BLaER1 treated with 17β-estradiol and CSF1 and Interleukin-3, amounts not matched to agents 10 nM and 100 nM (cell line): Measurements from ENCODE around the gene LPP.

Source experiments
- H3K27ac ChIP-seq, 11 experiments: shearing (Covaris generic); formaldehyde crosslinking; 2 replicates each; pipeline ENCODE4 v1.8.1; 2022
- H3K27me3 ChIP-seq, 11 experiments: shearing (Covaris generic); formaldehyde crosslinking; 2 replicates each; pipeline ENCODE4 v1.8.1; 2022
- H3K36me3 ChIP-seq, 11 experiments: shearing (Covaris generic); formaldehyde crosslinking; 2 replicates each; pipeline ENCODE4 v1.8.1; 2022
- H3K4me1 ChIP-seq, 10 experiments: shearing (Covaris generic); formaldehyde crosslinking; 2 replicates each; pipeline ENCODE4 v1.8.1; 2022
- H3K4me2 ChIP-seq, 11 experiments: shearing (Covaris generic); formaldehyde crosslinking; 2 replicates each; pipeline ENCODE4 v1.8.1; 2022
- H3K4me3 ChIP-seq, 10 experiments: shearing (Covaris generic); formaldehyde crosslinking; 2 replicates each; pipeline ENCODE4 v1.8.1; 2022
- H3K9ac ChIP-seq, 11 experiments: shearing (Covaris generic); formaldehyde crosslinking; 2 replicates each; pipeline ENCODE4 v1.8.1; 2022
- H3K9me3 ChIP-seq, 11 experiments: shearing (Covaris generic); formaldehyde crosslinking; replicated peaks in 1 of 11; 2 replicates each; pipeline ENCODE4 v1.8.1; 2022
- H4K20me1 ChIP-seq, 11 experiments: shearing (Covaris generic); formaldehyde crosslinking; 2 replicates each; pipeline ENCODE4 v1.8.1; 2022
- Cebpa-rat ChIP-seq, 11 experiments: shearing (Covaris generic); IDR thresholded peaks; 2 replicates each; pipeline ENCODE4 v1.8.1; 2022

LPP gene

GRCh38 chr3:188330138-188330537 is 176.2 kb downstream of the LPP start:
- Histone ChIP-seq H3K4me1 (peaks cover 0 to 15% (median 10%) of the 10 kb centered on the region in 10 experiments; a peak in 11 of 20 replicates), H3K4me3 (no peak overlapping the region), H3K9me3 (peaks cover 0 to 11% (median 4%) of the 10 kb centered on the region in 11 experiments; a peak in 8 of 22 replicates), H3K4me2 (no peak overlapping the region), H3K27ac (no peak overlapping the region), H3K36me3 (peaks cover 0 to 32% (median 7%) of the 10 kb centered on the region in 11 experiments; a peak in 9 of 22 replicates), H3K27me3 (no peaks in the 10 kb centered on the region), H4K20me1 (no peaks in the 10 kb centered on the region; a peak in 1 of 22 replicates), H3K9ac (no peak overlapping the region)
- TF ChIP-seq Cebpa-rat (IDR thresholded peaks at IDR 0.05) = no peak

GRCh38 chr3:188331166-188331565 is 177.2 kb downstream of the LPP start:
- Histone ChIP-seq H3K27ac (no peak overlapping the region), H3K4me2 (no peak overlapping the region), H3K9ac (no peak overlapping the region), H3K9me3 (peaks cover 0 to 20% (median 9%) of the 10 kb centered on the region in 11 experiments; a peak in 14 of 22 replicates), H3K4me1 (peaks cover 0 to 10% (median 5%) of the 10 kb centered on the region in 10 experiments; a peak in 10 of 20 replicates), H4K20me1 (no peaks in the 10 kb centered on the region; a peak in 1 of 22 replicates), H3K36me3 (peaks cover 0 to 34% (median 6%) of the 10 kb centered on the region in 11 experiments; a peak in 11 of 22 replicates), H3K4me3 (no peak overlapping the region), H3K27me3 (no peaks in the 10 kb centered on the region)
- no peak for TF ChIP-seq Cebpa-rat (IDR thresholded peaks at IDR 0.05)

- H3K9me3 ChIP-seq = peaks cover 0 to 24% (median 15%) of the 10 kb centered on the region in 11 experiments; a peak in 14 of 22 replicates
- no peak overlapping the region for H3K9ac ChIP-seq
- H3K4me3 ChIP-seq = no peak overlapping the region
- no peaks in the 10 kb centered on the region; a peak in 1 of 22 replicates for H4K20me1 ChIP-seq
- H3K36me3 ChIP-seq = peaks cover 0 to 41% (median 6%) of the 10 kb centered on the region in 11 experiments; a peak in 11 of 22 replicates
- no peak overlapping the region for H3K27ac ChIP-seq
- no peak for TF ChIP-seq Cebpa-rat (IDR thresholded peaks at IDR 0.05)
- H3K4me1 ChIP-seq = peaks cover 0 to under 1% (median 0%) of the 10 kb centered on the region in 10 experiments; a peak in 1 of 20 replicates
- H3K4me2 ChIP-seq = no peak overlapping the region
- H3K27me3 ChIP-seq = no peaks in the 10 kb centered on the region
Observed at GRCh38 chr3:188332085-188332484, 178.1 kb downstream of the LPP start.

GRCh38 chr3:188335656-188336055 is 181.7 kb downstream of the LPP start:
- no peaks in the 10 kb centered on the region; a peak in 2 of 22 replicates for H4K20me1 ChIP-seq
- peaks cover 0 to 36% (median 0%) of the 10 kb centered on the region in 10 experiments; a peak in 6 of 20 replicates for H3K4me1 ChIP-seq
- H3K27ac ChIP-seq = no peak overlapping the region
- H3K9ac ChIP-seq = no peak overlapping the region
- H3K4me2 ChIP-seq = no peak overlapping the region
- no peak for TF ChIP-seq Cebpa-rat (IDR thresholded peaks at IDR 0.05)
- peaks cover 0 to 24% (median 15%) of the 10 kb centered on the region in 11 experiments; a peak in 14 of 22 replicates for H3K9me3 ChIP-seq
- no peaks in the 10 kb centered on the region for H3K27me3 ChIP-seq
- H3K4me3 ChIP-seq = no peak overlapping the region
- peaks cover 0 to 39% (median 4%) of the 10 kb centered on the region in 11 experiments; a peak in 8 of 22 replicates for H3K36me3 ChIP-seq

- H3K9ac ChIP-seq = no peak overlapping the region
- H4K20me1 ChIP-seq = no peaks in the 10 kb centered on the region; a peak in 2 of 22 replicates
- no peak overlapping the region for H3K4me3 ChIP-seq
- H3K4me1 ChIP-seq = peaks cover 0 to 41% (median 0%) of the 10 kb centered on the region in 10 experiments; a peak in 6 of 20 replicates
- peaks cover 0 to 24% (median 15%) of the 10 kb centered on the region in 11 experiments; a peak in 14 of 22 replicates for H3K9me3 ChIP-seq
- no peak for TF ChIP-seq Cebpa-rat (IDR thresholded peaks at IDR 0.05)
- H3K27ac ChIP-seq = no peak overlapping the region
- peaks cover 0 to 36% (median 4%) of the 10 kb centered on the region in 11 experiments; a peak in 8 of 22 replicates for H3K36me3 ChIP-seq
- H3K27me3 ChIP-seq = no peaks in the 10 kb centered on the region
- no peak overlapping the region for H3K4me2 ChIP-seq
Observed at GRCh38 chr3:188336178-188336577, 182.2 kb downstream of the LPP start.

- Histone ChIP-seq H3K4me1 (peaks cover 0 to 45% (median 0%) of the 10 kb centered on the region in 10 experiments; a peak in 6 of 20 replicates), H4K20me1 (no peaks in the 10 kb centered on the region; a peak in 1 of 22 replicates), H3K4me2 (no peak overlapping the region; a peak in 1 of 22 replicates), H3K9ac (no peak overlapping the region), H3K27ac (no peak overlapping the region), H3K36me3 (peaks cover 0 to 32% (median 4%) of the 10 kb centered on the region in 11 experiments; a peak in 7 of 22 replicates), H3K9me3 (peaks cover 0 to 24% (median 15%) of the 10 kb centered on the region in 11 experiments; a peak in 14 of 22 replicates), H3K27me3 (no peaks in the 10 kb centered on the region), H3K4me3 (no peak overlapping the region)
- TF ChIP-seq Cebpa-rat (IDR thresholded peaks at IDR 0.05) = no peak
Observed at GRCh38 chr3:188337232-188337631, 183.3 kb downstream of the LPP start.

- H3K4me2 ChIP-seq = peak overlapping the region in 2 of 11 experiments; percentile 3 to 36; a peak in 3 of 22 replicates
- H3K4me3 ChIP-seq = no peak overlapping the region
- no peak overlapping the region for H3K9ac ChIP-seq
- H3K9me3 ChIP-seq = peaks cover 0 to 24% (median 15%) of the 10 kb centered on the region in 11 experiments; a peak in 14 of 22 replicates
- H3K27me3 ChIP-seq = no peaks in the 10 kb centered on the region
- TF ChIP-seq Cebpa-rat (IDR thresholded peaks at IDR 0.05) = no peak
- no peaks in the 10 kb centered on the region; a peak in 1 of 22 replicates for H4K20me1 ChIP-seq
- H3K27ac ChIP-seq = no peak overlapping the region
- peaks cover 0 to 45% (median 0%) of the 10 kb centered on the region in 10 experiments; a peak in 6 of 20 replicates for H3K4me1 ChIP-seq
- peaks cover 0 to 32% (median 4%) of the 10 kb centered on the region in 11 experiments; a peak in 7 of 22 replicates for H3K36me3 ChIP-seq
Observed at GRCh38 chr3:188338086-188338485, 184.1 kb downstream of the LPP start.

- Histone ChIP-seq H3K4me1 (peaks cover 0 to 50% (median 0%) of the 10 kb centered on the region in 10 experiments; a peak in 6 of 20 replicates), H3K4me3 (no peak overlapping the region), H4K20me1 (no peaks in the 10 kb centered on the region; a peak in 1 of 22 replicates), H3K27ac (no peak overlapping the region), H3K9me3 (peaks cover 0 to 18% (median 12%) of the 10 kb centered on the region in 11 experiments; a peak in 14 of 22 replicates), H3K4me2 (peak overlapping the region in 2 of 11 experiments; percentile 3 to 36; a peak in 3 of 22 replicates), H3K27me3 (no peaks in the 10 kb centered on the region), H3K36me3 (peaks cover 0 to 28% (median 4%) of the 10 kb centered on the region in 11 experiments; a peak in 6 of 22 replicates), H3K9ac (no peak overlapping the region)
- no peak for TF ChIP-seq Cebpa-rat (IDR thresholded peaks at IDR 0.05)
Observed at GRCh38 chr3:188339410-188340295, 185.7 kb downstream of the LPP start.
